Ishikawa (cell line): ENCODE results near the gene CMTR1.

Experiments
- CEBPB ChIP-seq: IDR thresholded peaks from 2 replicates; pipeline ENCODE4 v1.6.1; 2012
- CREB1 ChIP-seq: IDR thresholded peaks from 2 replicates; pipeline ENCODE4 v1.6.1; 2012; ENCODE audit warnings: low read depth
- EGR1 ChIP-seq: IDR thresholded peaks from 2 replicates; pipeline ENCODE4 v1.6.1; 2012
- EP300 ChIP-seq: IDR thresholded peaks from 2 replicates; pipeline ENCODE4 v1.6.1; 2012; ENCODE audit warnings: borderline replicate concordance
- FOXM1 ChIP-seq: IDR thresholded peaks from 2 replicates; pipeline ENCODE4 v1.6.1; 2012; ENCODE audit warnings: low read depth, borderline replicate concordance
- MAX ChIP-seq: IDR thresholded peaks from 2 replicates; pipeline ENCODE4 v1.6.1; 2012
- NFIC ChIP-seq: IDR thresholded peaks from 2 replicates; pipeline ENCODE4 v1.6.1; 2012
- RAD21 ChIP-seq: IDR thresholded peaks from 2 replicates; pipeline ENCODE4 v1.6.1; 2012; ENCODE audit warnings: low read depth
- TAF1 ChIP-seq: IDR thresholded peaks from 2 replicates; pipeline ENCODE4 v1.6.1; 2012; ENCODE audit warnings: low read depth, mild to moderate bottlenecking
- TCF12 ChIP-seq: IDR thresholded peaks from 2 replicates; pipeline ENCODE4 v1.6.1; 2012; ENCODE audit warnings: low read depth
- TEAD4 ChIP-seq: IDR thresholded peaks from 2 replicates; pipeline ENCODE4 v1.6.1; 2012
- YY1 ChIP-seq: IDR thresholded peaks from 2 replicates; pipeline ENCODE4 v1.6.1; 2012; ENCODE audit warnings: low read depth
- ZBTB7A ChIP-seq: IDR thresholded peaks from 2 replicates; pipeline ENCODE4 v1.6.1; 2012; ENCODE audit warnings: low read depth
- TF ChIP-seq, protein P1 (sequence below): IDR thresholded peaks from 2 replicates; pipeline ENCODE4 v1.6.1; 2012; ENCODE audit warnings: low read depth, mild to moderate bottlenecking
- TF ChIP-seq, protein P2 (sequence below): IDR thresholded peaks from 2 replicates; pipeline ENCODE4 v1.6.1; 2012

The CMTR1 gene

DNA sequence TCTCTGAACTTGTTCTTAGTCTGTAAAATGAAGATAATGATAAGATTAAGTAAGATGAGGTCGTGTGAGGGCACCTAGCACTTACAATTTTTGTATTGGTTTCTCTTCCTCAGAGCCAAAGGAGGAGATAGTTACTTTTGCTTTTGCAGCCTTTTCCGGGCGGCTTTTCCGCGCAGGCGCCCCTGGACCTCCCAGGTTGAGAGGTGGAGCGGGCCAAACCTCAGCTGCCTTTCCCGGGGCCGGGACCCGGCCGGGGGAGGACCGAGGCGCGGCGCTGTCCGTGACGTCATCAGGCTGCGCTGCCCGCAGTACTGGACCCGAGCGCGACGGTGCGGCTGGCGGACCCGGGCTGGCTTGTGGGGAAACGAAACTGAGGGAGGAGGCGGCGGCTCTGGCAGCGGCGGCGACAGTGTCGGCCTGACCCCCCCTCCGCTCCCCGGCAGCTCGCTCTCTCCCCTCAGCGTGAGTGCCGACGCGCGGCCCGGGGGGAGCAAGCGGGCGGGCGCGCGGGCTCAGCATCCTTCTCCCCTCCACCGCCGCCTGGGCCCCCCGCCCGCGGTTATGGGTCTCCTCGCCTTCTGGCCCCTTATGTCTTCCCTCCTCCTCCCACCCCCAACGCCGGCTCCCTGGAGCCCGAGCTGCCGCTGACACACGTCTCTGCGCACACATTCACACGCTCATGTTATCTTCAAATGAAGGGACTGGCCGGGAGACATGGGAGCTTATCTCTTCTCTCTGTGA, at the start of gene CMTR1:
CMTR1 (plus strand) TSS at position 306 of the 741 bp plus-strand sequence. CDS start 2,409 bp downstream, outside the sequence.
- TF ChIP-seq YY1, result peak; percentile 45; the same call in 1 of the 2 replicates
- peak; percentile 53; the same call in 1 of the 2 replicates for TF ChIP-seq MAX
- peak; percentile 93 for TF ChIP-seq CREB1
- no peak; the same call in 1 of the 2 replicates for TF ChIP-seq EP300
- no peak for TF ChIP-seq FOXM1
- TF ChIP-seq NFIC, result no peak; the same call in 1 of the 2 replicates
- peak; percentile 63 for TF ChIP-seq ZBTB7A
- TF ChIP-seq, protein P1, sequence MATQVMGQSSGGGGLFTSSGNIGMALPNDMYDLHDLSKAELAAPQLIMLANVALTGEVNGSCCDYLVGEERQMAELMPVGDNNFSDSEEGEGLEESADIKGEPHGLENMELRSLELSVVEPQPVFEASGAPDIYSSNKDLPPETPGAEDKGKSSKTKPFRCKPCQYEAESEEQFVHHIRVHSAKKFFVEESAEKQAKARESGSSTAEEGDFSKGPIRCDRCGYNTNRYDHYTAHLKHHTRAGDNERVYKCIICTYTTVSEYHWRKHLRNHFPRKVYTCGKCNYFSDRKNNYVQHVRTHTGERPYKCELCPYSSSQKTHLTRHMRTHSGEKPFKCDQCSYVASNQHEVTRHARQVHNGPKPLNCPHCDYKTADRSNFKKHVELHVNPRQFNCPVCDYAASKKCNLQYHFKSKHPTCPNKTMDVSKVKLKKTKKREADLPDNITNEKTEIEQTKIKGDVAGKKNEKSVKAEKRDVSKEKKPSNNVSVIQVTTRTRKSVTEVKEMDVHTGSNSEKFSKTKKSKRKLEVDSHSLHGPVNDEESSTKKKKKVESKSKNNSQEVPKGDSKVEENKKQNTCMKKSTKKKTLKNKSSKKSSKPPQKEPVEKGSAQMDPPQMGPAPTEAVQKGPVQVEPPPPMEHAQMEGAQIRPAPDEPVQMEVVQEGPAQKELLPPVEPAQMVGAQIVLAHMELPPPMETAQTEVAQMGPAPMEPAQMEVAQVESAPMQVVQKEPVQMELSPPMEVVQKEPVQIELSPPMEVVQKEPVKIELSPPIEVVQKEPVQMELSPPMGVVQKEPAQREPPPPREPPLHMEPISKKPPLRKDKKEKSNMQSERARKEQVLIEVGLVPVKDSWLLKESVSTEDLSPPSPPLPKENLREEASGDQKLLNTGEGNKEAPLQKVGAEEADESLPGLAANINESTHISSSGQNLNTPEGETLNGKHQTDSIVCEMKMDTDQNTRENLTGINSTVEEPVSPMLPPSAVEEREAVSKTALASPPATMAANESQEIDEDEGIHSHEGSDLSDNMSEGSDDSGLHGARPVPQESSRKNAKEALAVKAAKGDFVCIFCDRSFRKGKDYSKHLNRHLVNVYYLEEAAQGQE, result 0 out of 2 replicates have a peak, but pooled peaks have one; percentile 33
- no peak for TF ChIP-seq EGR1
- TF ChIP-seq TAF1, result peak; percentile 80
- no peak for TF ChIP-seq CEBPB
- TF ChIP-seq, protein P2, sequence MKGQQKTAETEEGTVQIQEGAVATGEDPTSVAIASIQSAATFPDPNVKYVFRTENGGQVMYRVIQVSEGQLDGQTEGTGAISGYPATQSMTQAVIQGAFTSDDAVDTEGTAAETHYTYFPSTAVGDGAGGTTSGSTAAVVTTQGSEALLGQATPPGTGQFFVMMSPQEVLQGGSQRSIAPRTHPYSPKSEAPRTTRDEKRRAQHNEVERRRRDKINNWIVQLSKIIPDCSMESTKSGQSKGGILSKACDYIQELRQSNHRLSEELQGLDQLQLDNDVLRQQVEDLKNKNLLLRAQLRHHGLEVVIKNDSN, result no peak
- no peak for TF ChIP-seq RAD21
- peak; percentile 65; the same call in 1 of the 2 replicates for TF ChIP-seq TCF12
- TF ChIP-seq TEAD4, result 0 out of 2 replicates have a peak, but pooled peaks have one; percentile 25

DNA sequence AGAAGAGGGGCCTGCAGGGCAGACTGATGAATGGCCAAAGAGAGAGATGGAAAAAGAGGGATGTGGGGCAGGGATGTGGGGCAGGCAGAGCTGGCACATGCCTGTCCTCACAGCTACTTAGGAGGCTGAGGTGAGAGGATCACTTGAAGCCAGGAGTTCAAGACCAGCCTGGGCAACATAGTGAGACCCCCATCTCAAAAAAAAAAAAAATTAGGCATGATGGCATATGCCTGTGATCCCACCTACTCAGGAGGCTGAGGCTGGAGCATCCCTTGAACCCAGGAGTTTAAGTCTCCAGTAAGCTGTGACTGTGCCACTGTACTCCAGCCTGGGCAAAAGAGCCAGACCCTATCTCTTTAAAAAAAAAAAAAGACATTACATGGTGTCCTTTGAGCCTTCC, 44.4 kb upstream of the CMTR1 start:
- TF ChIP-seq, protein P2, result no peak
- TF ChIP-seq NFIC, result no peak
- TF ChIP-seq MAX, result no peak
- no peak for TF ChIP-seq TAF1
- no peak for TF ChIP-seq TEAD4
- TF ChIP-seq ZBTB7A, result no peak
- TF ChIP-seq RAD21, result no peak
- no peak for TF ChIP-seq EP300
- no peak for TF ChIP-seq CEBPB
- no peak for TF ChIP-seq YY1
- TF ChIP-seq, protein P1, result no peak
- TF ChIP-seq EGR1, result no peak

- TF ChIP-seq, protein P1, result no peak
- TF ChIP-seq RAD21 (no peak), EGR1 (no peak), TAF1 (no peak), CREB1 (no peak), EP300 (no peak), ZBTB7A (no peak), FOXM1 (no peak), TEAD4 (no peak), TCF12 (no peak), CEBPB (no peak), NFIC (no peak), MAX (no peak)
- TF ChIP-seq, protein P2, result no peak
Measured at GRCh38 chr6:37389857-37390256, 43.2 kb upstream of the CMTR1 start.
